Measurements from ENCODE around the gene AGAP3. TPM values are rescaled to one million over a fixed set of nuclear protein-coding genes. Genes with fewer than 3 reads are reported as not detected.

AGAP3 gene
- polyA plus RNA-seq, 3 donors = 6.4 to 133 (median 6.8) TPM

DNA sequence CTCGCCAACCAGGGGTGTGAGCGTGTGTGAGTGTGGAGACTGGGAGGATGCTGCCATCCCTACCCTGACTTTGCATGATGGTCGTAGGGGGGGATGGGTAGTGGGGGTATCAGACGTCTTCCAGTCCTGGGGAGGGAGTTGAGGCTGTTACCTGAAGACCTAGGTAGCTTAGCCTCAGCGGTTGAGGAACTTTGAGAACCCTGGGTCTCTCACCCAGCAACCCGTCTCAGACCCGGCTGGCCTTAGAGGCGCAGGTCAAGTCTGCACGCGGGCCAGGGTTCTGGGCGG is 24.2 kb upstream of the AGAP3 start:
- Mint-ChIP-seq H3K4me1 (peaks cover 29% of the 10 kb centered on the region), H3K27ac (peak overlapping the region in 1 of 7 donors; percentile 61), H3K9me3 (no peaks in the 10 kb centered on the region), H3K36me3 (peaks cover 26 to 44% of the 10 kb centered on the region in 2 donors), H3K27me3 (ENCODE audit: low read depth in 3 of 3) (peaks cover 0 to 1% (median 0%) of the 10 kb centered on the region in 3 donors), H3K4me3 (no peak overlapping the region)
- H3K4me3 ChIP-seq (replicated peaks in 1 of 3; ENCODE audit: low read depth in 2 of 3, low read length in 3 of 3) = no peak overlapping the region
- H3K9me3 ChIP-seq (replicated peaks in 1 of 2; ENCODE audit: control insufficient read depth in 1 of 2, insufficient read depth in 1 of 2, low read length in 2 of 2) = no peaks in the 10 kb centered on the region
- H3K4me2 ChIP-seq (replicated peaks; ENCODE audit: extremely low read depth, low read length, poor library complexity, severe bottlenecking) = no peak overlapping the region
- peaks cover 70% of the 10 kb centered on the region for H4K20me1 ChIP-seq (ENCODE audit: insufficient read depth, low read length)
- TF ChIP-seq CTCF (IDR thresholded peaks at IDR 0.05) = no peak
- H2AFZ ChIP-seq (ENCODE audit: insufficient read depth, low read depth, low read length, poor library complexity, severe bottlenecking) = no peak overlapping the region
- H3K79me2 ChIP-seq (ENCODE audit: insufficient read depth, low read length) = peaks cover 34% of the 10 kb centered on the region
- WGBS (ENCODE audit: insufficient coverage) = 96% methylated on average over 7 of the region's 11 CpGs
- H3K4me1 ChIP-seq (ENCODE audit: control insufficient read depth in 1 of 2, insufficient read depth in 2 of 2, low read length in 2 of 2) = peaks cover 30 to 36% of the 10 kb centered on the region in 2 donors
- intact Hi-C loops (cut with micrococcal nuclease) = no loop called here
- H3K9ac ChIP-seq (ENCODE audit: insufficient read depth, low read length, poor library complexity, severe bottlenecking) = no peak overlapping the region
- peaks cover 38 to 51% of the 10 kb centered on the region in 2 donors for H3K36me3 ChIP-seq (replicated peaks in 1 of 2; ENCODE audit: control insufficient read depth in 1 of 2, insufficient read depth in 2 of 2, low read length in 2 of 2)
- no peak for DNase-seq
- no peaks in the 10 kb centered on the region for H3K27me3 ChIP-seq (ENCODE audit: control insufficient read depth in 2 of 2, insufficient read depth in 2 of 2, low read length in 2 of 2)
- H3K27ac ChIP-seq (ENCODE audit: low read depth in 1 of 2, low read length in 2 of 2) = no peak overlapping the region

DNA sequence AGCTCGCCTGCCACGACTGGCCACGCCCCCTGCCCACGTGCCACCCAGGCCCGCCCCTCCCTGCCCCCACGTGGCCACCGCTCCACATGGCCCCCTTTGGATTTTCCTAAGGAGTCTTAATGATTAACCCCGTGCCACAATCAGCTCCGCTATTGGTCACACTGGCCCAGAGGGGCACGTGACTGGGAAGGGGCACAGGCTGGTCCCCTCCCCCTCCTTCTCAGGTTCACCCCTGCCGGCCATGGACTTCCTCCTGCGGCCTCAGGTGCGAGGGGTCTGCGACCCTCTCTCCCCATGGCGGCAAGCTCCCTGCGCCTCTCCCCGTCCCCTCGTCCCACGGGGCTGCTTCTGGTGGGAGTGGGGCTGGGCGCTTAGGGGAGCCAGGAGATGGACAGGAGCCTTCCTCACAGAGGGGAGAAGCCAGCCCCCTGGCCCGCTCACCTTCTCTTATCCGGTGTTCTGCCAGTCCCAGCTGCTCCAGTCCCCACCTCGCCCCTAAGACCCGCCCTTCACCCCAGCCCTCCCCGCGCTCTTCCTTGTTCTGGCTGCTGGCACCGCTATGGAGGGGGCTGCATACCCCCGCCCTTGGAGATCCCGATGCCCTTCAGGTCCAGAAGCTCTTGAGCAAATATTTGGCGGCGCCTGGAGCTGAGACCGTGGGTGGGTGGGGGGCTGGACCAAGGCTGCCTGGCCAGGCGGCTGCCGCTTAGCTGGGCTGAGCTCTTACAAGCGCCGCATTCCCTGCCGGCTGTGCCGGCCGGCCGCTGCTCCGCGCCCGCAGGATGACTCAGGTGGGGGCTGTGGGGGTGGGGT is 23.7 kb upstream of the AGAP3 start:
- intact Hi-C loops (cut with micrococcal nuclease) = no loop called here
- peaks cover 25% of the 10 kb centered on the region for H3K4me1 Mint-ChIP-seq
- Histone ChIP-seq H4K20me1 (ENCODE audit: insufficient read depth, low read length) (peaks cover 75% of the 10 kb centered on the region), H3K9ac (ENCODE audit: insufficient read depth, low read length, poor library complexity, severe bottlenecking) (no peak overlapping the region), H3K27me3 (ENCODE audit: control insufficient read depth in 2 of 2, insufficient read depth in 2 of 2, low read length in 2 of 2) (no peaks in the 10 kb centered on the region), H3K27ac (ENCODE audit: low read depth in 1 of 2, low read length in 2 of 2) (no peak overlapping the region), H3K9me3 (replicated peaks in 1 of 2; ENCODE audit: control insufficient read depth in 1 of 2, insufficient read depth in 1 of 2, low read length in 2 of 2) (no peaks in the 10 kb centered on the region), H3K36me3 (replicated peaks in 1 of 2; ENCODE audit: control insufficient read depth in 1 of 2, insufficient read depth in 2 of 2, low read length in 2 of 2) (peaks cover 43 to 57% of the 10 kb centered on the region in 2 donors), H3K4me3 (replicated peaks in 1 of 3; ENCODE audit: low read depth in 2 of 3, low read length in 3 of 3) (no peak overlapping the region), H3K4me2 (replicated peaks; ENCODE audit: extremely low read depth, low read length, poor library complexity, severe bottlenecking) (no peak overlapping the region), H3K4me1 (ENCODE audit: control insufficient read depth in 1 of 2, insufficient read depth in 2 of 2, low read length in 2 of 2) (peaks cover 25 to 30% of the 10 kb centered on the region in 2 donors), H2AFZ (ENCODE audit: insufficient read depth, low read depth, low read length, poor library complexity, severe bottlenecking) (no peak overlapping the region), H3K79me2 (ENCODE audit: insufficient read depth, low read length) (peaks cover 29% of the 10 kb centered on the region)
- TF ChIP-seq CTCF (IDR thresholded peaks at IDR 0.05) = no peak
- 91% methylated on average over 18 of the region's 43 CpGs for WGBS (ENCODE audit: insufficient coverage)
- no peaks in the 10 kb centered on the region for H3K27me3 Mint-ChIP-seq (ENCODE audit: low read depth in 3 of 3)
- no peaks in the 10 kb centered on the region for H3K9me3 Mint-ChIP-seq
- H3K36me3 Mint-ChIP-seq = peaks cover 30 to 50% of the 10 kb centered on the region in 2 donors
- no peak overlapping the region for H3K4me3 Mint-ChIP-seq
- no peak overlapping the region for H3K27ac Mint-ChIP-seq
- no peak for DNase-seq

Measured in CD14-positive monocyte (primary cell).